HG03103 (cell line): Measurements from ENCODE around the gene TTC17.
"Not testable (repeated sequence)": the region's sequence is repeated elsewhere in the genome, so short reads cannot be mapped to it uniquely, and the experiment has no call there.

Source experiments
- ATAC-seq: cut with Tn5 transposase; IDR thresholded peaks from one replicate; pipeline ENCODE4 v1.9.1; 2021; ENCODE audit warnings: low read depth; ENCODE audit not compliant: unreplicated experiment

The TTC17 gene

GRCh38 chr11:43382614-43383013 is 23.9 kb downstream of the TTC17 start:
- ATAC-seq = no peak

- no peak for ATAC-seq
Measured at GRCh38 chr11:43384393-43384792, 25.7 kb downstream of the TTC17 start.

GRCh38 chr11:43392713-43393112 is 34.0 kb downstream of the TTC17 start:
- no peak for ATAC-seq

- no peak for ATAC-seq
Measured at GRCh38 chr11:43393765-43394355, 35.1 kb downstream of the TTC17 start.

GRCh38 chr11:43396617-43397016 is 37.9 kb downstream of the TTC17 start:
- no peak for ATAC-seq

- no peak for ATAC-seq
Measured at GRCh38 chr11:43397251-43397650, 38.5 kb downstream of the TTC17 start.

- no peak for ATAC-seq
Measured at GRCh38 chr11:43399983-43400630, 41.4 kb downstream of the TTC17 start.

- no peak for ATAC-seq
Measured at GRCh38 chr11:43401252-43401651, 42.5 kb downstream of the TTC17 start.

- not testable (repeated sequence) for ATAC-seq
Measured at GRCh38 chr11:43401811-43402210, 43.1 kb downstream of the TTC17 start.

GRCh38 chr11:43403357-43404231 is 44.9 kb downstream of the TTC17 start:
- no peak for ATAC-seq

- no peak for ATAC-seq
Measured at GRCh38 chr11:43404406-43404805, 45.7 kb downstream of the TTC17 start.

- no peak for ATAC-seq
Measured at GRCh38 chr11:43404836-43405479, 46.2 kb downstream of the TTC17 start.

- ATAC-seq = no peak
Measured at GRCh38 chr11:43408277-43408676, 49.6 kb downstream of the TTC17 start.

- ATAC-seq = no peak
Measured at GRCh38 chr11:43410394-43410793, 51.7 kb downstream of the TTC17 start.

- ATAC-seq = no peak
Measured at GRCh38 chr11:43418197-43418596, 59.5 kb downstream of the TTC17 start.

- no peak for ATAC-seq
Measured at GRCh38 chr11:43419460-43419859, 60.7 kb downstream of the TTC17 start.

- ATAC-seq = no peak
Measured at GRCh38 chr11:43427971-43428370, 69.3 kb downstream of the TTC17 start.

- ATAC-seq = not testable (repeated sequence)
Measured at GRCh38 chr11:43430916-43431315, 72.2 kb downstream of the TTC17 start.

- no peak for ATAC-seq
Measured at GRCh38 chr11:43434893-43435292, 76.2 kb downstream of the TTC17 start.

- ATAC-seq = no peak
Measured at GRCh38 chr11:43440486-43440885, 81.8 kb downstream of the TTC17 start.

GRCh38 chr11:43443811-43444210 is 85.1 kb downstream of the TTC17 start:
- no peak for ATAC-seq
